PC-3 (cell line): ENCODE measurements around the gene PCDH9.

Experiments
- CTCF ChIP-seq: fragments of 300-600 bp; sonication (generic); conservative IDR thresholded peaks from 2 replicates; pipeline ENCODE4 v1.5.1; 2017; ENCODE audit warnings: antibody characterized with exemption, low read depth, mild to moderate bottlenecking, low read length
- EZH2 ChIP-seq: fragments of 300-600 bp; sonication (generic); IDR thresholded peaks from one replicate; pipeline ENCODE4 v1.6.1; 2017; ENCODE audit warnings: antibody characterized with exemption, mild to moderate bottlenecking, low read length; ENCODE audit not compliant: unreplicated experiment

- TF ChIP-seq CTCF (peak; percentile 35; the same call in 1 of the 2 replicates), EZH2 (no peak)
Observed at GRCh38 chr13:66689628-66690027, 540.5 kb downstream of the PCDH9 start.
